NB4 (cell line): ENCODE measurements around the gene PSMD3.

ENCODE experiments used
- DNase-seq: peaks from one replicate; pipeline ENCODE4 v3.0.0; 2010; ENCODE audit warnings: low read depth
- H3K4me3 ChIP-seq: one replicate; pipeline ENCODE4 v1.5.1; 2011; ENCODE audit warnings: mild to moderate bottlenecking, low read depth, low read length, moderate library complexity
- CTCF ChIP-seq: IDR thresholded peaks from one replicate; pipeline ENCODE4 v1.5.1; 2012; ENCODE audit warnings: low read depth, low read length
- MAX ChIP-seq: IDR thresholded peaks from 2 replicates; pipeline ENCODE4 v1.6.1; 2011; ENCODE audit warnings: low read depth, low read length
- MYC ChIP-seq: IDR thresholded peaks from 2 replicates; pipeline ENCODE4 v1.6.1; 2011; ENCODE audit warnings: low read depth, low read length
- POLR2A ChIP-seq: IDR thresholded peaks from 2 replicates; pipeline ENCODE4 v1.6.1; 2011; ENCODE audit warnings: mild to moderate bottlenecking; ENCODE audit not compliant: insufficient read length; ENCODE audit errors: extremely low read depth

The PSMD3 gene

GRCh38 chr17:39971076-39971603 lies 9.5 kb upstream of the PSMD3 start:
- DNase-seq: no peak

GRCh38 chr17:39972271-39972670 lies 8.3 kb upstream of the PSMD3 start:
- DNase-seq: peak; percentile 55
- no peak overlapping the region for H3K4me3 ChIP-seq
- TF ChIP-seq CTCF: no peak
- no peak for TF ChIP-seq MAX
- TF ChIP-seq POLR2A: no peak
- no peak for TF ChIP-seq MYC

More at GRCh38 chr17:39971076-39971603, 9.5 kb upstream of the PSMD3 start:
- H3K4me3 ChIP-seq: no peak overlapping the region
- TF ChIP-seq POLR2A (no peak), MAX (no peak), MYC (no peak), CTCF (no peak)

- TF ChIP-seq CTCF (no peak), POLR2A (no peak), MAX (no peak), MYC (no peak)
- no peak overlapping the region for H3K4me3 ChIP-seq
- DNase-seq: no peak
Measured at GRCh38 chr17:39973496-39973895, 7.1 kb upstream of the PSMD3 start.

- no peak for TF ChIP-seq MYC
- no peak for TF ChIP-seq MAX
- TF ChIP-seq POLR2A: no peak
- TF ChIP-seq CTCF: no peak
- DNase-seq: no peak
- H3K4me3 ChIP-seq: no peak overlapping the region
Measured at GRCh38 chr17:39974433-39974832, 6.2 kb upstream of the PSMD3 start.

GRCh38 chr17:39975801-39976200 lies 4.8 kb upstream of the PSMD3 start:
- TF ChIP-seq POLR2A (no peak), CTCF (no peak), MAX (no peak), MYC (no peak)
- no peak overlapping the region for H3K4me3 ChIP-seq
- DNase-seq: no peak

GRCh38 chr17:39979016-39979670 lies 1.5 kb upstream of the PSMD3 start:
- H3K4me3 ChIP-seq: peak overlapping the region; percentile 71
- TF ChIP-seq CTCF (no peak), MYC (no peak), MAX (no peak), POLR2A (no peak)
- no peak for DNase-seq
